HEK293T (cell line): Measurements from ENCODE around the gene SPRN.
A peak's percentile ranks its signal among the peaks of the same experiment; 100 is the strongest.

ENCODE experiments used
- CTCF ChIA-PET: fragments of 350-600 bp; formaldehyde crosslinking; extraction: SDS; loops from one replicate; lab custom pipeline; 2021; ENCODE audit warnings: antibody characterized with exemption, inconsistent platforms; lab: Yijun Ruan, JAX
- POLR2A ChIA-PET: fragments of 350-600 bp; formaldehyde crosslinking; extraction: SDS; loops from one replicate; lab custom pipeline; 2020; ENCODE audit warnings: antibody characterized with exemption, inconsistent platforms; lab: Yijun Ruan, JAX
- DNase-seq: peaks from one replicate; pipeline ENCODE4 v3.0.0; 2012; ENCODE audit warnings: mixed read lengths; ENCODE audit errors: extremely low spot score
- ARNT ChIP-seq: fragments of 450-650 bp; IDR thresholded peaks from 2 replicates; pipeline ENCODE4 v1.6.1; 2017; ENCODE audit warnings: mild to moderate bottlenecking
- BHLHE40 ChIP-seq: fragments of 450-650 bp; IDR thresholded peaks from 2 replicates; pipeline ENCODE4 v1.6.1; 2016; ENCODE audit warnings: mild to moderate bottlenecking, moderate library complexity, borderline replicate concordance
- CTBP1 ChIP-seq: fragments of 450-650 bp; IDR thresholded peaks from 2 replicates; pipeline ENCODE4 v1.6.1; 2016; ENCODE audit warnings: borderline replicate concordance
- ELF4 ChIP-seq: fragments of 450-650 bp; IDR thresholded peaks from 2 replicates; pipeline ENCODE4 v1.6.1; 2017; ENCODE audit warnings: antibody characterized with exemption
- FOXA1 ChIP-seq: fragments of 450-650 bp; IDR thresholded peaks from 2 replicates; pipeline ENCODE4 v1.6.1; 2016; ENCODE audit warnings: mild to moderate bottlenecking
- FOXK2 ChIP-seq: fragments of 450-650 bp; IDR thresholded peaks from 2 replicates; pipeline ENCODE4 v1.6.1; 2016; ENCODE audit warnings: mild to moderate bottlenecking
- FOXM1 ChIP-seq: fragments of 450-650 bp; IDR thresholded peaks from 2 replicates; pipeline ENCODE4 v1.6.1; 2017; ENCODE audit warnings: mild to moderate bottlenecking, borderline replicate concordance
- HDGF ChIP-seq: fragments of 450-650 bp; IDR thresholded peaks from 2 replicates; pipeline ENCODE4 v1.6.1; 2017; ENCODE audit warnings: antibody characterized with exemption, borderline replicate concordance
- L3MBTL2 ChIP-seq: fragments of 450-650 bp; conservative IDR thresholded peaks from 2 replicates; pipeline ENCODE4 v1.6.1; 2016; ENCODE audit warnings: mild to moderate bottlenecking
- LEF1 ChIP-seq: fragments of 450-650 bp; IDR thresholded peaks from 2 replicates; pipeline ENCODE4 v1.6.1; 2017; ENCODE audit warnings: mild to moderate bottlenecking, borderline replicate concordance
- NFRKB ChIP-seq: fragments of 450-650 bp; IDR thresholded peaks from 2 replicates; pipeline ENCODE4 v1.6.1; 2016; ENCODE audit warnings: mild to moderate bottlenecking, moderate library complexity
- PKNOX1 ChIP-seq: fragments of 450-650 bp; IDR thresholded peaks from 2 replicates; pipeline ENCODE4 v1.6.1; 2016
- SP1 ChIP-seq: fragments of 450-650 bp; IDR thresholded peaks from 2 replicates; pipeline ENCODE4 v1.6.1; 2017
- SUZ12 ChIP-seq: fragments of 450-650 bp; IDR thresholded peaks from 2 replicates; pipeline ENCODE4 v1.6.1; 2016; ENCODE audit warnings: mild to moderate bottlenecking
- TARDBP ChIP-seq: fragments of 450-650 bp; IDR thresholded peaks from 2 replicates; pipeline ENCODE4 v1.6.1; 2016
- ZNF384 ChIP-seq: fragments of 450-650 bp; IDR thresholded peaks from 2 replicates; pipeline ENCODE4 v1.6.1; 2016

SPRN gene

GRCh38 chr10:133465950-133466474 lies 41.6 kb upstream of the SPRN start:
- peak; percentile 4 for DNase-seq
- TF ChIP-seq TARDBP (no peak), NFRKB (no peak)
- CTCF ChIA-PET: no interaction called here
- POLR2A ChIA-PET: no interaction called here

GRCh38 chr10:133465191-133465949 lies 40.9 kb upstream of the SPRN start:
- ChIA-PET CTCF (no interaction called here), POLR2A (no interaction called here)
- DNase-seq: no peak
- TF ChIP-seq LEF1 (no peak), L3MBTL2 (no peak), ZNF384 (no peak), BHLHE40 (no peak), FOXM1 (no peak), ARNT (no peak), ELF4 (no peak), FOXA1 (no peak), PKNOX1 (no peak), SUZ12 (no peak)

DNA sequence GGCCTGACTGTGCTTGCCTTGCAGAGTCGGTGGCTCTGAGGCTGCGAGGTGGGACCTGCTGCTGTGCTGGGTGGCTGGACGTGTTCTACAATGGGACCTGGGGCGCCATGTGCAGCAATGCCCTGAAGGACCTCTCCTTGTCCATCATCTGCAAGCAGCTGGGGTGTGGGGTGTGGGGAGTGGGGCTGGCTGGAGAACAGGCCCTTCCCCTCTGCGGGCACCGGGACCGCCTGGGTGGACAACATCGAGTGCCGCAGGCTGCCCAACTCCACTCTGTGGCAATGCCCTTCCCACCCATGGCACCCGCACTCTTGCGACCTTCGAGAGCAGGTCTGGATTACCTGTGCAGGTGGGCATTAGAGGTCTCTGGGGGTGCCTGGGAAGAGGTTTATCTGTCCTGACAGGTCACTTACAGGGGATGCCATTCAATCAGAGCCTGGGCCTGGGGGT lies 40.2 kb upstream of the SPRN start:
- POLR2A ChIA-PET: no interaction called here
- CTCF ChIA-PET: no interaction called here
- TF ChIP-seq FOXM1 (no peak), TARDBP (no peak), ZNF384 (no peak), HDGF (no peak), SUZ12 (no peak), FOXK2 (no peak), NFRKB (no peak), L3MBTL2 (no peak), CTBP1 (no peak), FOXA1 (no peak), BHLHE40 (no peak), SP1 (no peak), ARNT (no peak), LEF1 (no peak), ELF4 (no peak), PKNOX1 (no peak)
- no peak for DNase-seq

GRCh38 chr10:133462512-133463305 lies 38.3 kb upstream of the SPRN start:
- POLR2A ChIA-PET: no interaction called here
- TF ChIP-seq L3MBTL2 (no peak), ZNF384 (no peak), SP1 (no peak), HDGF (no peak), FOXA1 (no peak), FOXM1 (no peak), LEF1 (no peak), FOXK2 (no peak), PKNOX1 (no peak), BHLHE40 (no peak), CTBP1 (no peak), TARDBP (no peak), SUZ12 (no peak), ARNT (no peak), NFRKB (no peak), ELF4 (no peak)
- DNase-seq: no peak
- CTCF ChIA-PET: interaction anchor here (0.7 kb wide), 1 partner anchor 151 kb away, joined by 4 read pairs; no protein-coding TSS in a partner anchor

DNA sequence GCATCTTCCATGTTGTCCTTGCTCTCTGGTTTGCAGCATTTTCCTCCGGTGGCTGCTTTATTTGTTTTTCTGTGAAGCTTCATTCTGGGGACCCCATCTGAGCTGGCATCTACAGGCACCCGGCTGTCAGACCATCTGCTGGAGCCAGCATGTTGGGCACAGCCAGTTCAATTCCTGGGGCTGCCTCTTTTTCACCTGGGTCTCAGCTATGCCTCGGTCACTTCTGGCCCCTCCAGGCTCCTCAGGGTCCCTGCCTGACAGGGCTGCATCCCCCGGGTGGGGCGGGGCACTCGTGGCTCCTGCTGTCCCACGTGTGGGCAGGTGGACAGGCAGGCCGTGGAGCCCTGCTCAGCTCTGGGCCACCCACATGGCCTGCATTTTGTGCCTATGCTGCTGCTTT lies 37.4 kb upstream of the SPRN start:
- POLR2A ChIA-PET: no interaction called here
- TF ChIP-seq L3MBTL2: no peak
- no peak for TF ChIP-seq NFRKB
- TF ChIP-seq BHLHE40: no peak
- TF ChIP-seq LEF1: no peak
- TF ChIP-seq SP1: no peak
- no peak for TF ChIP-seq FOXK2
- TF ChIP-seq ELF4: no peak
- no peak for TF ChIP-seq CTBP1
- no peak for TF ChIP-seq PKNOX1
- TF ChIP-seq TARDBP: no peak
- TF ChIP-seq FOXM1: no peak
- TF ChIP-seq SUZ12: no peak
- TF ChIP-seq ZNF384: no peak
- TF ChIP-seq ARNT: no peak
- no peak for TF ChIP-seq FOXA1
- no peak for TF ChIP-seq HDGF
- no peak for DNase-seq
- CTCF ChIA-PET: interaction anchor here (0.7 kb wide), 1 partner anchor 152 kb away, joined by 4 read pairs; no protein-coding TSS in a partner anchor
